ENCODE measurements around the gene ARHGAP6.
"Not testable (repeated sequence)": the region's sequence is repeated elsewhere in the genome, so short reads cannot be mapped to it uniquely, and the experiment has no call there.

ARHGAP6 gene

DNA sequence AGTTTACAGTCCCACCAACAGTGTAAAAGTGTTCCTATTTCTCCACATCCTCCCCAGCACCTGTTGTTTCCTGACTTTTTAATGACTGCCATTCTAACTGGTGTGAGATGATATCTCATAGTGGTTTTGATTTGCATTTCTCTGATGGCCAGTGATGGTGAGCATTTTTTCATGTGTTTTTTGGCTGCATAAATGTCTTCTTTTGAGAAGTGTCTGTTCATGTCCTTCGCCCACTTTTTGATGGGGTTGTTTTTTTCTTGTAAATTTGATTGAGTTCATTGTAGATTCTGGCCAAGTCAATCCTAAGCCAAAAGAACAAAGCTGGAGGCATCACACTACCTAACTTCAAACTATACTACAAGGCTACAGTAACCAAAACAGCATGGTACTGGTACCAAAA is 146.5 kb downstream of the ARHGAP6 start:
- DNase-seq = not testable (repeated sequence)

DNA sequence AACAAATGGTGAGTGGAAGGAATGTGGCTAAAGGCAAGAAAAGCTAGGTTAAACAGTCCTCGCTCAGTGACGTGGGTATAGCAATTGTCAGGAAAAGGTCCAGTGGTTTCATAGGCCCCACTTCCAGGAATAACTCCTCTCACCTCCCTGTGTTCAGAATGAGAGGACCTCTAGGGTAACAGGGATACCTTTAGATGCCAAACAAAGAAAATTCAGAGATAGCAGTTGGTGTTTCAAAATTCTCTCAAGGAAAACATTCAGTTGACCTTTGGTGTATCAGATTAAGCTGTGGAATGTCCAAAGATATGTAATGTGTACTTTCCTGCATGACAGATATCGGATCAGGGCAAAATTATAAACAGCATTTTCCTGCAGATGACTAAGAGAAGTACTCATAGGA is 155.9 kb downstream of the ARHGAP6 start:
- no peak for DNase-seq

DNA sequence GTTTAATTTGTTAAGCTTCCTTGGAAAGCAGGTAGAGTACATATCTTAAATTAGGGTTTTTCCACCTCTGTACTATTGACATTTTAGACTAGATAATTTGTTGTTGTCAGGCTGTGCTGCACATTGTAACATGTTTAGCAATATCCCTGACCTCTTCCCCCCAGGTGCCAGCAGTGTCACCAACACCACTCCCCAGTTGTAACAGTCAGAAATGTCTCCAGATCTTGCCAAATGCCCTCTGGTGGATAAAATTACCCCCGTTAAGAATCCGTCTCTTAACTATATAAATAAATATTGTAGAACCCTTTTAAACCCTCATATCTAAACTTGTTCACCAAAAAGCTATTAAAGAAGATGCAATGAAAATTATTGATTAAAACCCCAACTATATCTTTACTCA is 161.5 kb downstream of the ARHGAP6 start:
- no peak for DNase-seq

DNA sequence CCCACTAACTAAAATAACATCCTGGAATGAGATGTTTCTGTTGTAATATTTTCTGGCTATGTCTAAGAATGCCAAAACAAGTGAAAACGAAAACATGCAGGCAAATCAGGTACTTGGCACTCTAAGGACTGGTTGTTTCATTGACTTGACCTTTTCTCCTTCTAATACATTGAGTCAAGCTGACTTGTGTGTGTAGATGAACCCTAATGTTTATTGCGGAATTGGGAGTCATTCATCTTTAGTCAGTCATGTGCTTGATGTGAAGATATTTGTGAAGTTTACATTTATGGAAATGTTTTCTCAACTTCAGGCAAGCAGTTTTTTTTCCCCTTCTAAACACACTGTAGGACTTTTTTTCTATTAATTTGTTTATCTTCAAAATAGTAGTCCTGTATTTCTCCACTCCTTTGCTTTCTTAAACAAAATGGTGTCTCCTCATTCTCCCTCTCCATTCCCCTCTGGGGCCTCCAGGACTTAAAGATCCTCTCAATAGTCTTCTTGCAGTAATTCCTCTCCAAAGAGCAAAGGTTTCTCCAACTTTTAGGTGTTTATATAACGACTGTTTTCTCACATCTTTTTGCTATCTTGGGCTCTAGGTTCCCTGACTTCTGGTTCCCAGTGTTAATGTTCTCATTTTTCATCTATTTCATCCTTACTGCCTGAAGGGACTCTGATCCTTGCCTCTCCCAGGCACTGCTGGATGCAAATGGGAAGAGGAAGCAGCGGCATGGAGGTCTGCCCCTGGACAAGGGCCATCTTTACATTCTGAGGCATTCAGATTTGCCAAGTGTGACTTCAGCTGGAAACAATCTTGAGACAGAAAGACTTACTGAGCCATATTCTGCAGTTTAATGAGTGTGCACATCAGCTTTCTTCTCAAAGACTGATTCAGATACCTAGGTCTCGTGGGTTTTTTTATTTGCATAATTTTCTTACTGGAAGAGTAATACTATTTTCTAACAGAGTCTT is 166.4 kb downstream of the ARHGAP6 start:
- no peak for DNase-seq

DNA sequence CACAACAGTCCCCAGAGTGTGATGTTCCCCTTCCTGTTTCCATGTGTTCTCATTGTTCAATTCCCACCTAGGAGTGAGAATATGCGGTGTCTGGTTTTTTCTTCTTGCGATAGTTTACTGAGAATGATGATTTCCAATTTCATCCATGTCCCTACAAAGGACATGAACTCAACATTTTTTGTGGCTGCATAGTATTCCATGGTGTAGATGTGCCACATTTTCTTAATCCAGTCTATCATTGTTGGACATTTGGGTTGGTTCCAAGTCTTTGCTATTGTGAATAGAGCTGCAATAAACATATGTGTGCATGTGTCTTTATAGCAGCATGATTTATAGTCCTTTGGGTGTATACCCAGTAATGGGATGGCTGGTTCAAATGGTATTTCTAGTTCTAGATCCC is 174.3 kb downstream of the ARHGAP6 start:
- DNase-seq = not testable (repeated sequence)

DNA sequence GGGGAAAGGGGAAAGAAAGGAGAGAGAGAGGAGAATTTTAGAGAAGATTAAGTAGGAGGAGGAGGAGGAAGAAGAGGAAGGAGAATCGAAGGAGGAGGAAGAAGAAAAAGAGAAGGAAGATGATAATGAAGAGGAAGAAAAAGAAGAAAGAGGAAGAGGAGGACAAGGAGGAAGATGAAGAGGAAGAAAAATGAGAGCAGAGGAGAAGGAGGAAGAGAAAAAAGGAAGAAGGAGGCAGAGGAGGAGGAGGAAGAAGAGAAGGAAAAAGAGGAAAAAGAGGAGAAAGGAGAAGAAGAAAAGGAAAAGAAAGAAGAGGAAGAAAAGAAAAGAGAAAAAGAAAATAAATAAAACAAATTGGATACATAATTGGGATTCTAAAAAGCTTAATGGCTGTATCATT is 181.4 kb downstream of the ARHGAP6 start:
- DNase-seq = no peak

DNA sequence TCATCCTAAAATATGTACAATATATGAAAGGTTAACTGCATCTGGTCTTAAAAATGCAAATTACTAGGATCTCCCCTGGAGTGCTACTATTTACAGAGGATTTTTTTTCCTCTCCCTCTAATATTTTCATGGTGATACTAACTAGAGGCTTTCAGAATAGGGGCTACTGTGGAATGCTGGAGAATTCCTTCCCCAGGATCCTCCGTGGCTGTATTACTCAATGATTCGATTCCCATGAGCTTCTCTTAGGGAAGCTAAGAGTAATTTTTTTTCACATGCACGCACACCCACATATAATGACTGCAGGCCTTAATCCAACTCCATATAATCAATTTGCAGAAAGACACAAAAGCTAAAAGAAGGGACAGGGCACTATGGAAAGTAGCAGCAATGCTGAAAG is 184.7 kb downstream of the ARHGAP6 start:
- no peak for DNase-seq

DNA sequence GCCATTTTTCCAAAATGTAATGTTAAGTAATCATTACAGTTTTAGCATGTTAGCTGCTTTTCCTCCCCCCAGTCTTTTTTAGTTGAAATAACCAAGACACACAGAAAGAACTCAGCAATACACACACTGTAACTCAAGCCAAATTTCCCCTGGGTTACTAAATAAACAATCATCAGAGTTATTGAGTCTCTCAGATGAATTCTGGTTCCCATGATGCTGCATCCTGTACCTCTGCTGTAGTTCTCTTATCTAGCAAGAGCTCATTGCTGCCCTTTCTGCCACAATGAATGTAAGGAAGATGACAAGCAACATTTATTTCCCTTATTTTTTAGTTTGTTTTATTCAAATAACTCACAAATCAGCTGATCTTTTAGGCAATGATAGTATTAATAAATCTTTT is 185.1 kb downstream of the ARHGAP6 start:
- no peak for DNase-seq

DNA sequence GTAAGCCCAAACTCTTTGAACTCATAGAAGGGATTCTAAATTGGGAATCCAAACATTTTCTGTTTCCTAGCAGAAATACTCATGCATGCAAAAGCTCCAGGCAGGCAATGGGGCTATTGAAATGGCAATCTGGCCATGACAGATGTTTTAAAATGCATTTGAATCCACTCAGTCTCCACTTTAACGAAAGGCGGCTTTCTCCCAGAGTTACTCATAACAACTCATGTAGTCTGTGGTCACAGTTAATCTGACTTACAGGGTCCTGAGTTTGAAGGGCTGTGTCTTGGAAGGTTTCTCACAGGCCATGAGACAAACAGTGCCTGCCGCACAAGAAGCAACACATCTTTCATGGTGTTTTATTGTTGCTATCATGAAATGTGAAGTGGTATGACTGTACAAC is 186.8 kb downstream of the ARHGAP6 start:
- no peak for DNase-seq

DNA sequence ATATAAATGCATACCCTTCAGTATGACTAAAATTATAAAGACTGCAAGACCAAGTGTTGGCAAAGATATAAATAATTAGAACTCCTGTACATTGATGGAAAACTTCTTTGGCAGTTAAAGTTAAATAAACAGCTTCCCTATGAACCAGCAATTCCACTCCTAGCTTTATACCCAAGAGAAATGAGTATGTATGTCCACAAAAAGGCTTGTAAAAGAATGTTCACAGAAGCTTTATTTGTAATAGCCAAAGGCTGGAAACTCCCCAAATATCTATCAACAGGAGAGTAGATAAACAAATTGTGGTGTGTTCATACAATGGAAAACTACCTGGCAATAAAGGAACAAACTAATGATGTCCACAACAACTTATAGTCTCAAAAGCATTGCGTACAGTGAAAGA is 187.7 kb downstream of the ARHGAP6 start:
- no peak for DNase-seq

DNA sequence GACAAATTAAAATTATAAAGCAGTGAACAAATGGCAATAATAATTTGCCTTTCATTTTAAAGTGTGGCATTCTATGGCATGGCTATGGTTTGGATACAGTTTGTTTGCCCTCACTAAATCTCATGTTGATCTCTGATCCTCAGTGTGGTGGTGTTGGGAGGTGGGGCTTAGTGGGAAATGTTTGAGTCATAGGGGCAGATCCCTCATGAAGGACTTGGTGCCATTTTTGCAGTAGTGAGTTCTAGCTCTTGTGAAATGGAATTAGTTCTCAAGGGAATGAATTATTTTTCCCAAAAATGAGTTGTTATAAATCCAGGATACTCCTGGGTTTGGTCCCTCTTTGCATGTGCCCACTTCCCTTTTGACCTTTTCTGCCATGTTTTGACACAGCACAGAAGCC is 191.1 kb downstream of the ARHGAP6 start:
- DNase-seq = no peak

DNA sequence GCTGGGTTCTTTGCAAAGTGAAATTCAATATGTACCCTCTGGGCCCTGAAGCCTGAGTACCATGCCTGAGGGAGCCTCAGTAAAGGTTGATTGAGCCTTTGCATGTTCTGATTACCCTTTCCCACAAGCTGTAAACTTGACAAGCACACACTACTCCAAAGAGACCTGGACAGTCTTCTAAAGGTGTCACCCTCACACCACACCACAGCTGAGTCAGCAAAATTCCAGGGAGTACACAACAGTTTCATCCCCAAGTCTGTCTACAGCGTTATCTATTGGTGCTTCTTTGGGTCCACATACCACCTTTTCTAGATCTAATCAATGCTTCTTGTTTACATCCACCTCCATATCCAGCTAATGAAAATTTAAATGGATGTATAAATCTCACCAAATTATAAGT is 191.7 kb downstream of the ARHGAP6 start:
- no peak for DNase-seq

DNA sequence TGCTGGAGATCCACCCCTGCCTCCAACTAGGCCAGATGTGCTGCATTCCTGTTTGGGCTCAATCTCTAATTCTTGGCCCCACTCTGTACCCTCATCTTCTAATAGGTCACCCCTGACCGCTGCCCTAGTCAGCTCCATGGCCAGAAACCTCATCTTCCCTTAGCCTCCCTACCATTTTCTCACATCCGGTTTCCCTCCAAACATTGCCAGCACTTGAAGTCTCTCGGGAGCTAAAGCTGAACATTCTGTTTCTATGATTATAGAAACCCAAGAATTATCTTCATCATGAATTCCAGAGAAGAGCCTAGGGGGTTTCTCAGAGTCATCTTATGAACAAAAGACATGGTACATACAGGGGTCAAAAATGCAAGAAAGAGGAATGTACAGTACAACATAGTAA is 192.8 kb downstream of the ARHGAP6 start:
- no peak for DNase-seq

DNA sequence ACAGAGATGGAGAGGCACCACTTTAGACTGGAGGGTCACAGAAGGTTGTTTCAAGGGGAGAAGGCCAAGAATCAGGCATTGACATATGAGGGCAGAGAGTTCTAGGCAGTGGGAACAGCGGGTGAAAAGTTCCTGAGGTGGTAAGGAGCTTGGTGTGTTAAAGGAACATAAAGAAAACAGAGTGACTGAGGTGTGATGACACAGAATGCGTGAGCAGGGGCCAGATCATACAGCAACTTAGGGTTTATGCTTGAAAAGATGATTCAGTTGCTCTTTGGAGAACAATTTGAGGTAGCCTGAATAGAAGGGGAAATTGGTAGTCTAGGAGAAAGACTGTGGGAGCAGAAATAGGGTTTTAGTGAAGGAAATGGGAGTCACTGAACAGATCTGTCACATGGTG is 193.3 kb downstream of the ARHGAP6 start:
- no peak for DNase-seq

DNA sequence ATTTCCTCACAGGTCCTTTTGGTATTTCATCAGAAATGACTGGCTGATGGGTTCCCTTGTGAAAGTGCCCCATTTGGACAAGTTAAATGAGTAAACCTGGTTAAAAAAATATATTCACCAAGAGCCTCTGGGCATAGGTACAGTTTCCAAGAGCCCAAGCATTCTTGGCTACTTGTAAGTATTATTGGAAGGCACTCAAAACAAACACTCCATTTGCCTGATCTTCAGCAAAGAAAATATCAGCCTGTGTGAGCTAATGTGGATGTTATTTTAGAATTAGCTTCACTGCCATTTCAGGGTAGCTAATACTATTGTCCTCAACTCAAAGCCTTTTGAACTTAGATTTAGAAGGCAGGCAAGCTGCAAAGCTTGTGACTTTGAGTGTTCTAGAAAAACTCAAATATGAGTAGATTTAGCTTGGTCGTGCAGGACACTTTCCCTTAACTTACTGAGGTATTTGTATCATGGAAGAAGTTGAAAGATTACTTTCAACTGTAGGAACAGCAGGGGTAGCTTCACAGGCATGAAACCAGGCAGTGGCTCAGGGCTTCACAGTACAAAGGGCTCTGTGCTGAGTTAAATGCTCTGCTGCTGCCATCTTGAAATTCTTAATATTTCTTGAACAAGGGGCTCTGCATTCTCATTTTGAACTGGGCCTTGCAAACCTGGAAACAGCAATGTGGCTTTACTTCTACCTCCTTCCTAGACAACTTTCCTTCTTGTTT is 195.3 kb downstream of the ARHGAP6 start:
- DNase-seq = no peak

DNA sequence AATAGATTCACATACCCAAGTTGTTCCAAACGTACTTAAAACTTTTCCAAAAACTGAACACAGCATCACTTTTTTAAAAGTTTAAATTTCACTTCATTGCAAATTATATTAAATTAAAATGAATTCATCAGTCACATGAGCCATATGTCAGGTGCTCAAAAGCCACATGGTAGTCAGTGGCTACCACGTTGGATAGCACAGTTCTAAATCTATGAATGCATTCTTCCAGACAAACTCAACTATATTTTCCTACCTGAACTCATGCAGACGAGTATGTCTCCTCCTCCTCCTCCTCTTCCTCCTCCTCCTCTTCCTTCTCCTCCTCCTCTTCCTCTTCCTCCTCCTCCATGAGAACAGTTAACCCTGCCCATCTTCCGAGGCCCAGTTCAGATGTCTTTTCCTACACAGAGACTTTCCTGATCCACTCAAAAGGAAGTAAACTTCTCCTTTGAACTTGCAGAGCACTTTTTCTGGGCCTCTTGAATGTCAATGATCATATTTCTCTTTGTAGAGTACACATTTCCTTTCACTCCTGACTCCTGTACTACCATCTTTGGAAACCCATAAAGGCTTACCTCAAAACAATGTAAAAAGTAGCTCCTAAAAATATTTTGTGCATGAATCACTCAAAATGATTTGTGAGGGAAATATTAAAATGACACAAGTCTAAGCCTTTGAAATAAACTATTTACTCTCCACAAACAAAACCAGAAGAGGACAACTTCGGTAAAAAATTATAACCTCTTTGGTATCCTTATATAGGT is 199.9 kb downstream of the ARHGAP6 start:
- no peak for DNase-seq

DNA sequence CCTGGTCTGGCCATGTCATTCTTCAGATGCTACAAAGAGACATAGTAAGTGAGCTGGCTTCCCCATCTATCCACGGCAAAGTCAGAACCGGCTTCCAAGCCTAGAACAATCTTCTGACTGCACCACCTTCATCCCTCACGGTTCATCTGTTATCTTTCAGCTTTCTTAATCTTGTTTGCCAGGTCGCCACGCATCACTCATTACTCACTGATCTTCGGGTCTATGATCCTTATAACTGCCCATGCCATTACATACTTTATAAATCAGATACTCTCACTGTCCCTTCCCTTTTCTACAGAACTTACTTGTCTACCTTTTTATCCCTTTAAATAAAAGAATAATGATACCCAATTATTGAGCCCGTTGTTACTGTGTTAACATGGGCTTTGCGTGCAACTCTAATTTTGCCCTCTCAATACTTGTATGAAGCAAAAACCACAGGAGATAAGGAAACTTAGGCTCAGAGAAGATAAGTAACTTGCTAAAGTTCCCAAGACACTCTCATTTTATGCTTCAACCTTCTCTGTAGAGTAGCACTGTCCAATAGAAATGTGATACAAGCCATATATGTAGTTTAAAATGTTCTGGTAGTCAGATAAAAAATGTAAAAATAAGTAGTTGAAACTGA is 200.8 kb downstream of the ARHGAP6 start:
- DNase-seq = no peak

DNA sequence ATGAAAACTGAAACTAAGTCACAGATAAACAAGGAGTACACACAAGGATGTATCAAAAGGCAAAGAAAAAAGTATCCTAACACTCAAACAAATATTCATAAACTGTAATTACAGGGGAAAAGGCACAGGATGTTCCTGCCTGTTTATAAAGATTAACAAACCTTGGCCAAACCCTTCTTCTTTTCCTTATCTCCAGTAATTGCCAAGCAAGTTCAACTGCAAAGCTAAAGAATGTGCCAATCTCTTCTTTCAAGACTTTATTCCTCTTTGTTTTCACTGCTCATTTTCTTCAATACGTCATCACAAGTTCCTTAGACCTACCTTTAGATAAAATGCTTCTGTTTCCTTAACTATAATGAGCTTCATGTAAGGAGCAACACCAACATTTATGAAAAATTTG is 201.3 kb downstream of the ARHGAP6 start:
- DNase-seq = no peak

DNA sequence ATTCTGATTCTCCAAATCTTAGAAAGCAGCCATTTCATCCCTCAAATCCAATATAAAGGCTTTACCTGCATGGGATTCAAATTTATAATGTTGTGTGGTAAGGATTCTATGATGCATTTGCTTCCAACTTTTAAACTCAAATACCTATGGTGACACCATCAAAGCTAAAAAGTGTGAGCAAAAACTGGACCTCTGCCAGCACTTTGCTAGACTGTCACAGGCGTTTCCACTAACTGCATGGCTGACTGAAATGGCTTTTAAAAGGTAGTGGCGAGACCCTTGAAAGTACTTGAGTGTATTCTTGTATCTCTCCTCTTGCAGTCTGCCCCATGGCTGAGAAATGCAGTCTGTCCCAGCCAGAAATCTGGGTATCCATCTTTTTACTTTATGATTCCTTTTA is 203.1 kb downstream of the ARHGAP6 start:
- DNase-seq = no peak

DNA sequence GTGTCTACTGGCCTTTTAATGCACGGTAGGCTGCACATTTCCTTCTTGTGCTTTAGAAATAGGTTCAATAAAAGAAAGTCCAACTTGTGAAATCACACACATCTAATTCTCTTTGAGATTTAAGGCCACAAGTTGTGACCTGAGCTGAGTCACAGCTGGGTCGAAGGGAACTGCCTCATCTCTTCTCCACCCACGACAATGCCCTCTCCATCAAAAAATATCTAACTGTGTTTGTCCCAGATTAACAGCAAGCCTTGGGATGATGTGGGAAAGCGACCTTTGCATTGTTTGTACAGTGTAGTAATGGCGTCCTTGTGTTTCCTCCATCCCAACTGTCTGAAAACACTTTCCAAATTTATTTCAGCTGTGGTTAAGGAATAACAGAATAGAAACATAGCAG is 203.6 kb downstream of the ARHGAP6 start:
- DNase-seq = no peak

DNA sequence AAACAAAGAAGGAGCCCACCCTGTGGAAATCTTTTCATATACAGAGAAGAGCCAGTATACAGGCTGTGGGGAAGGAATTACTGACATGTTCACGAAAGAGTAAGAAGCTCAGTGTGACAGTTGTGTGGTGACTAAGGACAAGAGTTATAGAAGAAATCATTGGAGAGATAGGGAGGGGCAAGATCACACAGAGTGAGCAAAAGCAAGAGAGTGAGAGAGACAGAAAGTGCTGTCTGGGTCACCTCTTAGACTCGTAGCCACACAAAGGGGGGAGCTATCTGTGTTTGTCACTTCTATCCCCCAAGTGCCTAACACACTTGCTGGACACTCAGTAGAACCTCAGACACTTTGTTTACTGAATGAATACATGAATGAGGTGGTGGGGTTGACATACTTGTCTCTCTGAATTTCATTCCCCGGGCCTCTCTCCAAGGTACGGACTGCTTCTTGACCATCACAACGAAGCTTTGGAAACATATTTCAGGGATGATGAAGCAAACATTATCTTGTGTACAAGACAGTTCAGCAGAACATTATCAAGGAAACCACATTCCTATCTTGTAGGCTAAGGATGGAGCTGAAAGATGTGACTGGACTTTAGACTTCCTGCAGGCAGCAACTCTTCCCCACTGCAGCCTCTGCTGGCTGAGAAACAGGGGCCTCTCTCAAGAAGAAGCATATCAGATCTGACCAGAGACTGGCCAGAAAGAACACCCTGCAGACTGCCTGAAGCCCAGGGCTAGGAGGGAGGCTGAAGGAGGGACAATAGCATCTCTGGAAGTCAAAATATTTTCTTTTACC is 204.3 kb downstream of the ARHGAP6 start:
- no peak for DNase-seq

DNA sequence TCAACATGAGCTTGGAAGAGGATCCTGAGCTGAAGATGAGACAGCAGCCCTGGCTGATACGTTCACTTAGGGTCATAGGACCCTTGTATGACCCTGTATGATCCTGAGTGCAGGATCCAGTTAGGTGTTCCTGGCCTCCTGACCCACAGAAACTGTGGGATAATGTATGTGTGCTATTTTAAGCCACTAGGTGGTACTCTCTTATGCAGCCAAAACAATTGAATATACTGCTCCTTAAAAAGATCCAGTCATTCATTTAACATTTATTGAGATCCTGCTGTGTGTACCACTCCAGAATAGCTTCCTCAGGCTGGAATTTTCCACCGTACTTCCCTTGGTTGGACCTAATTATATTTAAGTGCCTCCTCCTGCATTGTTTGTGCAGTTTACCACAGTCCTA is 205.4 kb downstream of the ARHGAP6 start:
- DNase-seq = no peak
